SK-N-SH treated with all-trans-retinoic acid at 6 μM for 48 hours (cell line): ENCODE data around the gene EMID1.

Experiments used
- BACH2 ChIP-seq: fragments of 250-450 bp; sonication (Bioruptor Pico); IDR thresholded peaks from 2 replicates; pipeline ENCODE4 v1.9.0; 2021; ENCODE audit warnings: mild to moderate bottlenecking, borderline replicate concordance
- PATZ1 ChIP-seq: fragments of 250-450 bp; sonication (Bioruptor Pico); IDR thresholded peaks from 2 replicates; pipeline ENCODE4 v1.8.0; 2020; ENCODE audit warnings: mild to moderate bottlenecking, moderate library complexity, borderline replicate concordance
- POU6F1 ChIP-seq: fragments of 250-450 bp; sonication (Bioruptor Pico); IDR thresholded peaks from 2 replicates; pipeline ENCODE4 v1.8.0; 2021; ENCODE audit warnings: low read depth, mild to moderate bottlenecking, moderate library complexity, borderline replicate concordance
- PPARA ChIP-seq: fragments of 250-450 bp; sonication (Bioruptor Pico); IDR thresholded peaks from 2 replicates; pipeline ENCODE4 v1.5.0; 2020; ENCODE audit warnings: mild to moderate bottlenecking, borderline replicate concordance
- RARB ChIP-seq: fragments of 250-450 bp; sonication (Bioruptor Pico); IDR thresholded peaks from 2 replicates; pipeline ENCODE4 v1.8.0; 2021; ENCODE audit warnings: mild to moderate bottlenecking, moderate library complexity
- TOX ChIP-seq: fragments of 250-450 bp; sonication (Bioruptor Pico); IDR thresholded peaks from 2 replicates; pipeline ENCODE4 v1.8.0; 2021; ENCODE audit warnings: mild to moderate bottlenecking, moderate library complexity, borderline replicate concordance
- ZC3H10 ChIP-seq: fragments of 250-450 bp; sonication (Bioruptor Pico); IDR thresholded peaks from 2 replicates; pipeline ENCODE4 v1.5.1; 2021; ENCODE audit warnings: mild to moderate bottlenecking, moderate library complexity

- TF ChIP-seq BACH2 (CRISPR knock-in tag): no peak
- TF ChIP-seq PATZ1: no peak
- no peak for TF ChIP-seq POU6F1
- TF ChIP-seq TOX (CRISPR knock-in tag): no peak
- no peak for TF ChIP-seq ZC3H10 (CRISPR knock-in tag)
- no peak for TF ChIP-seq PPARA (CRISPR knock-in tag)
- no peak for TF ChIP-seq RARB (CRISPR knock-in tag)
Measured at GRCh38 chr22:29266564-29267461, 61.1 kb downstream of the EMID1 start.
